ENCODE measurements around the gene RIN3.

The RIN3 gene

GRCh38 chr14:92668276-92668973, 154.8 kb downstream of the RIN3 start:
- TF ChIP-seq CTCF (IDR thresholded peaks at IDR 0.05; ENCODE audit: extremely low read depth, missing control alignments): no peak
- DNase-seq (ENCODE audit: low spot score): no peak

- DNase-seq (ENCODE audit: low spot score): no peak
- no peak for TF ChIP-seq CTCF (IDR thresholded peaks at IDR 0.05; ENCODE audit: extremely low read depth, missing control alignments)
These were observed 156.6 kb downstream of the RIN3 start for GRCh38 chr14:92670160-92670559.

- no peak for DNase-seq (ENCODE audit: low spot score)
- no peak for TF ChIP-seq CTCF (IDR thresholded peaks at IDR 0.05; ENCODE audit: extremely low read depth, missing control alignments)
These were observed 157.2 kb downstream of the RIN3 start for GRCh38 chr14:92670643-92671366.

- DNase-seq (ENCODE audit: low spot score): no peak
- TF ChIP-seq CTCF (IDR thresholded peaks at IDR 0.05; ENCODE audit: extremely low read depth, missing control alignments): no peak
These were observed 160.1 kb downstream of the RIN3 start for GRCh38 chr14:92673601-92674150.

- no peak for DNase-seq (ENCODE audit: low spot score)
- no peak for TF ChIP-seq CTCF (IDR thresholded peaks at IDR 0.05; ENCODE audit: extremely low read depth, missing control alignments)
These were observed 161.8 kb downstream of the RIN3 start for GRCh38 chr14:92675421-92675820.

GRCh38 chr14:92675976-92676375, 162.4 kb downstream of the RIN3 start:
- TF ChIP-seq CTCF (IDR thresholded peaks at IDR 0.05; ENCODE audit: extremely low read depth, missing control alignments): no peak
- no peak for DNase-seq (ENCODE audit: low spot score)

GRCh38 chr14:92676403-92677086, 163.0 kb downstream of the RIN3 start:
- no peak for TF ChIP-seq CTCF (IDR thresholded peaks at IDR 0.05; ENCODE audit: extremely low read depth, missing control alignments)
- no peak for DNase-seq (ENCODE audit: low spot score)
